ENCODE results near the gene RUBCN.

- TF ChIP-seq NFIC (IDR thresholded peaks at IDR 0.05) (no peak), REST (IDR thresholded peaks at IDR 0.05; ENCODE audit: low read depth) (no peak), EP300 (IDR thresholded peaks at IDR 0.05; ENCODE audit: borderline replicate concordance) (no peak), ZBTB7A (IDR thresholded peaks at IDR 0.05; ENCODE audit: low read depth) (no peak), RAD21 (IDR thresholded peaks at IDR 0.05; ENCODE audit: low read depth) (no peak)
These were observed 6.1 kb upstream of the RUBCN start for GRCh38 chr3:197742787-197743186.

Data from Ishikawa (cell line).